HG03196 (cell line): Measurements from ENCODE around the gene KLHL33.

ENCODE experiments used
- ATAC-seq: cut with Tn5 transposase; IDR thresholded peaks from one replicate; pipeline ENCODE4 v1.9.1; 2021; ENCODE audit not compliant: unreplicated experiment

The KLHL33 gene

GRCh38 chr14:20415782-20416206, 20.2 kb downstream of the KLHL33 start:
- ATAC-seq: no peak

- ATAC-seq: peak; percentile 32
Observed at GRCh38 chr14:20413744-20414082, 22.3 kb downstream of the KLHL33 start.

- ATAC-seq: peak; percentile 69
Observed at GRCh38 chr14:20412876-20413743, 22.9 kb downstream of the KLHL33 start, which contains the start of gene TEP1. Gene TEP1, minus strand, starts transcription at chr14:20413501. Its CDS starts 5,062 bp downstream, at chr14:20408439.

- ATAC-seq: peak; percentile 42
Observed at GRCh38 chr14:20412411-20412810, 23.6 kb downstream of the KLHL33 start.

DNA sequence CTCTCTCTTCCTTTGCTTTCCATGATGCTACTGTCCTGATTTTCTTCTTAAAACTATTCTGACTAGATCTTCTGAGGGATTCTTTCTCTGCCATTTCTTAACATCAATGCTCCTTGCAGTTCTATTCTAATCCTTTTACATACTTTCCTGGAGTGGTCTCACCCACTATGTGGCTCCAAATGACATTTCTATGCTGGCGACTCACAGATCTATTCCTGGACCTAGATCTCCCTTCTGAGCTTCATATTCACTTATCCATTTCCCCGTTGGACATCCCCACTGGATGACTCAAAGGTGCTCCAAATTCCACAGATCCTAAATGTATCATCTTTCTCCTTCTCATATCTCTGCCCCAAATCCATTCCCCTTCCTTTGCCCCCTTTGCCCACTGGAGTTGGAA, 26.7 kb downstream of the KLHL33 start:
- ATAC-seq: no peak

DNA sequence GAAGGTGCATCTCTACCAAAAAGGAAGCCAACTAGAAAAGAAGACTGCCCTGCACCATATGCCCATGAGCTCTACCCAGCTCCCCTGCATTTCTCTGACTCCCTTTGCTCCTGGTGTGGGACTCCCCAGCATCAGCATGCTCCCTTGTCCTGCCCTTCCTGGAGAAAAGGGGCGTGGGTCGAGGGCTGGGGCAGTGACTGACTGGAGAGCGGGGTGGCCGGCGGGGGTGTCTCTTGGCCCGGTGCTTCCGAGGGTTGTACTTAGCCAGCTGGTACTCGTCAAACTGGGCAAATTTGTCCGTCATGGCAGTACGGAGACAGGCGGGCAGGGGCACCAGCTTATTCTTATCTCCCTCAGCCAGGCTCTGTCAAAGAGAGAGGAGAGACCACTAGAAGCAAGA, 32.4 kb downstream of the KLHL33 start:
- no peak for ATAC-seq

DNA sequence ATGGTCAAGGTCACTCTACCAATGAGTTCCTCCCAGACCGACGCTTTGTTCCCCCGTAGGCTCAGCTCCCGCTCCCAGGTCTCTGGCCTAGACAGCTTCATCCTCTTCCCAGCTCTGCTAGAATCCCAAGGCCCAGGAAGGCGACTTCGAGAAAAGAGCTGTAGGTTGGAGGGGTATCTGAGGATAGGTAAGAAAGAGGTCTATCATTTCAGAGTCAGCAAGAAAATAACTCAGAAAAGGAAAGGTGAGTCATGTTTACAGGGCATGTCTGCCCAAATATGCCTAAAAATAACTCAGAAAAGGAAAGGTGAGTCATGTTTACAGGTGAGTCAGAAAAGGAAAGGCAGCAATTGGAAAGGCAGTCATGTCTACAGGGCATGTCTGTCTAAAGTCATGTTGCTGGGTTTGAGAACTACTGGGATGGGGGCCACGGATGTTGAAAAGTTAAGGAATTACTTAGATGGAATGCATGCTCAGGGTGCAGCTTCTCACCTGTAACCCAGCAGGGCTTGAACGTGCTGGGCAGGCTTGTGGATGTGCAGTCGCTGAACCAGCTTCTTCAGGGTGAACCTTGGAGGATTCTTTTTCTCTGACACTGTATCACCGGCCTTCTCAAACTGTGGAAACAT, 34.9 kb downstream of the KLHL33 start:
- ATAC-seq: no peak

DNA sequence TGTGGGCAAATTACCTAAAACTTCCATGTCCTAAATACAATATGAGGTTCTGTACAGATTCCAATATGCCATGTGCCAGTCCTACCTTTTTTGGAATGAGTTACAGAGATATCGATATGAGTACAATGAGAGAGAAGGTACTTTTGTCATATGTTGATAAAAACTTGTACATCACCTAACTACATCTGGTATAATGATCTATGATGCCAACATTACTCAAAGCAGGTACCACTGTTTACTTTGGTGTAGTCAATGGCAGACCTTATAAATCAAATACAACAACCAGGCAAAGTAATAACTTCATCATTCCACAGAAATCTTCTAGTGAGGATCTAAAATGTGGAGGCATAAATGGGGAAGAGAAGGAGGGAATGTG, 35.4 kb downstream of the KLHL33 start:
- ATAC-seq: no peak

- ATAC-seq: no peak
Observed at GRCh38 chr14:20397511-20397910, 38.5 kb downstream of the KLHL33 start.

- ATAC-seq: no peak
Observed at GRCh38 chr14:20391505-20391904, 44.5 kb downstream of the KLHL33 start.

- no peak for ATAC-seq
Observed at GRCh38 chr14:20388159-20388558, 47.8 kb downstream of the KLHL33 start.

DNA sequence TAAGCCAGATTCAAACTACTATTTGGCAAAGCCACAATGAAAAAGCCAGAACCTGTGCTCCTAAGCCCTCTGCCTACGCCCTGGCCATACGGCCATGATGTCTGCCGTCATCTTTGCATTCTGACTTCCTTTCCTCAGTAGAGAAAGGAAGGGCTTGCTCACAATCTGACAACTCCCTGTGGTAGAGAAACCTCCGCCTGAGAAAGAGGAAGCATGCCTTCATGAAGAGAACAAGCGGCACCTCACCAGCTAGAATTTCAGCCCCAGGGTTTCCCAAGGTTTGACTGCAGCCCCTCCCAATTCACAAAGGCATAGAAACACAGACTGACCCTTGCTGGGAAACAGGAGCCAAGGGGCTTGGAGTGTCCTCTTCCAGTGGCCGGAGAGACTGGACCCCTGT, 48.4 kb downstream of the KLHL33 start:
- no peak for ATAC-seq

DNA sequence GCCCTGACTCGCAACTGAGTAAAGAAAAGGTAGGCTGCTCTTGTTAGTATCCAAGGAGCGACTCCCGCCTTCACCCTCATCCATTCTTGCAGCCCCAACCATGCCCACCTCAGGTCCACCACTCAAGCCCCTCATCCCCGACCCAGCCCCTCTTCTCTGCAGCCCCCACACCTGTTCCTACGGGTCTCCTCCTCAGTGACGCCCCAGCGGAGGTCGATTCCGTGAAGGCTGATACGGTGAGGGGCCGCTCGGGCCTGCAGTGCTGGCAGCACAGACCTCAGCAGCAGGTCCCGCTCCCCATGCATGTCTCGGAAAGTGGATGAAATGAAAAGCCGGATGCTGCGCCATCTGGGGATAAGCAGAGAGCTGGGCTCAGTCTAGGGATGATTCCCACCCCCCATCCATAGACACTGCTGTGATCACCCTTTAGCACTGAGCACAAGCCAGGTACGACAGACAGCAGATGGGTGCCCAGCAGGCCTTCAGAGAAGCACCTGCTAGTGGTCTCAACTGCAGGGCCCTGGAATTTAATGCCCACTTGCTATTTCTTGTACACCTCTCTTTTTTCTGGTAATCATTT, 49.6 kb downstream of the KLHL33 start:
- ATAC-seq: no peak

DNA sequence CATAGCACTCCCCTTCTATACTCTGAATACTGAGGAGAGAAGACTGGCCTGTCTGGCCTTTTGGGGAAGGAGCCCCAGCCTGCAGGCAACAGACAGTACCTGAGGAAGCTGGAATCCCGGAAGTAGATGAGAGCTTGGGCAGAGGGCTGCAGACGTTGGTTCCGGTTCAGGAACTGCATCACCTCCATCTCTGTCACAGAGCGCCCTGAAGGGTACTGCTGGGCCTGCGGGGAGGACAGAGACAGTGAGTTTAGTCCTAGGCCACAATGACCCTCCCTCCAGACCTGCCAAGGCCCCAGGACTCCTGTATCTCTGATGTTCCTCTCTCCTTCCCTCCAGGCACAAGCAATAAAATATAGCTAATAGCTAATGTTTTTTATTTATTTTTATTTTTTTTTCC, 51.1 kb downstream of the KLHL33 start:
- ATAC-seq: no peak

GRCh38 chr14:20384321-20384720, 51.6 kb downstream of the KLHL33 start:
- no peak for ATAC-seq

GRCh38 chr14:20383636-20384035, 52.3 kb downstream of the KLHL33 start:
- ATAC-seq: no peak

DNA sequence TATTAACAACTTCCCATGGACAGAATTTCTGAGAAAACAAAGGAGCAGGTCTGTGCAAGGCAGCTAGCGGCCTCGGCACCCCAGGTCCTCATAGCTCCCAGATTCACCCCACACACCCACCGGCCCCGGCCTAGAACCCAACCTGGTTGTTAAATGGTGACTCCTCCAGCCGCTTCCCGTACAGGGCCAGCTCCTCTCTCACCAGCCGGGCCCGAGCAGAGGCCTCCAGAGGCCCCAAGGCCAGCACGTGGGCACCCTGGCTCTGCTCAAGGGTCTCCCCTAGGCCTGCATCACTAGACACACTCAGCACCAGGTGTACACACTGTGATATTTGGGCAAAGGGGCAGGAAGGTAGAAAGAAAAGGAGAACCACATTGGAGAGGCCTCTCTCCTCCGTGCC, 52.9 kb downstream of the KLHL33 start:
- no peak for ATAC-seq

- no peak for ATAC-seq
Observed at GRCh38 chr14:20382526-20382925, 53.4 kb downstream of the KLHL33 start.

- no peak for ATAC-seq
Observed at GRCh38 chr14:20381341-20381740, 54.6 kb downstream of the KLHL33 start.

GRCh38 chr14:20380681-20381080, 55.3 kb downstream of the KLHL33 start:
- no peak for ATAC-seq

- ATAC-seq: no peak
Observed at GRCh38 chr14:20379743-20380142, 56.2 kb downstream of the KLHL33 start.

DNA sequence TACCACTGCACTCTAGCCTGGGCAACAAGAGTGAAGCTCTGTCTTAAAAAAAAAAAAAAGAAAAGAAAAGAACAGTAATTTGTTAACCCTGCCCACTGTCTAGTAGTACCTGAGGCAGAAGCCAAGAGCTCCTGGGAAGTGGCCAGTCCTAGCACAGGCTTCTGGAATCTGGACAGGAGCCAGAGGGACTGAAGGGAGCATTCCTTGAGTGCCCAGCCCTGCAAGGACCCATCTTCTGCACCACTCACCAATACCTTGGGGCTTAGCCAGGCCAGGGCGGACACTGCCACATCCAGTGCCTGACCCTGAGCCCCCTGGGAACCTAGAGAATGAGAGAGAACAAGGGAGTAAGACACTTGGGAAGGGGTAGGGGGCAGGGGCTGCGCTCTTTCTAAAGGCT, 58.8 kb downstream of the KLHL33 start:
- no peak for ATAC-seq
